ENCODE results near the gene CD2BP2. TPM values are rescaled to one million over a fixed set of nuclear protein-coding genes. Genes with fewer than 3 reads are reported as not detected.

CD2BP2 gene
- total and polyA plus RNA-seq, 9 of the 15 experiments (the other 6 are each of a cell fraction or from before 2014, with no cell fraction given) = 3.9 to 51.1 (median 32.8) TPM

GRCh38 chr16:30355144-30355953 is at the start of gene CD2BP2 (continued):
- TF ChIP-seq, protein P1, sequence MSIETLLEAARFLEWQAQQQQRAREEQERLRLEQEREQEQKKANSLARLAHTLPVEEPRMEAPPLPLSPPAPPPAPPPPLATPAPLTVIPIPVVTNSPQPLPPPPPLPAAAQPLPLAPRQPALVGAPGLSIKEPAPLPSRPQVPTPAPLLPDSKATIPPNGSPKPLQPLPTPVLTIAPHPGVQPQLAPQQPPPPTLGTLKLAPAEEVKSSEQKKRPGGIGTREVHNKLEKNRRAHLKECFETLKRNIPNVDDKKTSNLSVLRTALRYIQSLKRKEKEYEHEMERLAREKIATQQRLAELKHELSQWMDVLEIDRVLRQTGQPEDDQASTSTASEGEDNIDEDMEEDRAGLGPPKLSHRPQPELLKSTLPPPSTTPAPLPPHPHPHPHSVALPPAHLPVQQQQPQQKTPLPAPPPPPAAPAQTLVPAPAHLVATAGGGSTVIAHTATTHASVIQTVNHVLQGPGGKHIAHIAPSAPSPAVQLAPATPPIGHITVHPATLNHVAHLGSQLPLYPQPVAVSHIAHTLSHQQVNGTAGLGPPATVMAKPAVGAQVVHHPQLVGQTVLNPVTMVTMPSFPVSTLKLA (conservative IDR thresholded peaks at IDR 0.05) = peak; percentile 86 to 94
- TF ChIP-seq SRSF3 (IDR thresholded peaks at IDR 0.05; ENCODE audit: insufficient read depth, low read length) = no peak
- peak; percentile 44 for TF ChIP-seq SETDB1 (IDR thresholded peaks at IDR 0.05; ENCODE audit: low read length)
- TF ChIP-seq ZNF830 (CRISPR knock-in tag; IDR thresholded peaks at IDR 0.05) = 0 out of 2 replicates have a peak, but pooled peaks have one; percentile 17
- TF ChIP-seq CBFB (CRISPR knock-in tag; IDR thresholded peaks at IDR 0.05) = no peak; the same call in none of the 2 replicates
- TF ChIP-seq HMG20A (CRISPR knock-in tag; conservative IDR thresholded peaks at IDR 0.05) = no peak
- TF ChIP-seq HDAC2 (IDR thresholded peaks at IDR 0.05) = peak; percentile 89
- TF ChIP-seq SUPT5H (IDR thresholded peaks at IDR 0.05) = peak; percentile 72
- TF ChIP-seq HNRNPUL1 (IDR thresholded peaks at IDR 0.05; ENCODE audit: low read length) = no peak
- TF ChIP-seq, protein P2, sequence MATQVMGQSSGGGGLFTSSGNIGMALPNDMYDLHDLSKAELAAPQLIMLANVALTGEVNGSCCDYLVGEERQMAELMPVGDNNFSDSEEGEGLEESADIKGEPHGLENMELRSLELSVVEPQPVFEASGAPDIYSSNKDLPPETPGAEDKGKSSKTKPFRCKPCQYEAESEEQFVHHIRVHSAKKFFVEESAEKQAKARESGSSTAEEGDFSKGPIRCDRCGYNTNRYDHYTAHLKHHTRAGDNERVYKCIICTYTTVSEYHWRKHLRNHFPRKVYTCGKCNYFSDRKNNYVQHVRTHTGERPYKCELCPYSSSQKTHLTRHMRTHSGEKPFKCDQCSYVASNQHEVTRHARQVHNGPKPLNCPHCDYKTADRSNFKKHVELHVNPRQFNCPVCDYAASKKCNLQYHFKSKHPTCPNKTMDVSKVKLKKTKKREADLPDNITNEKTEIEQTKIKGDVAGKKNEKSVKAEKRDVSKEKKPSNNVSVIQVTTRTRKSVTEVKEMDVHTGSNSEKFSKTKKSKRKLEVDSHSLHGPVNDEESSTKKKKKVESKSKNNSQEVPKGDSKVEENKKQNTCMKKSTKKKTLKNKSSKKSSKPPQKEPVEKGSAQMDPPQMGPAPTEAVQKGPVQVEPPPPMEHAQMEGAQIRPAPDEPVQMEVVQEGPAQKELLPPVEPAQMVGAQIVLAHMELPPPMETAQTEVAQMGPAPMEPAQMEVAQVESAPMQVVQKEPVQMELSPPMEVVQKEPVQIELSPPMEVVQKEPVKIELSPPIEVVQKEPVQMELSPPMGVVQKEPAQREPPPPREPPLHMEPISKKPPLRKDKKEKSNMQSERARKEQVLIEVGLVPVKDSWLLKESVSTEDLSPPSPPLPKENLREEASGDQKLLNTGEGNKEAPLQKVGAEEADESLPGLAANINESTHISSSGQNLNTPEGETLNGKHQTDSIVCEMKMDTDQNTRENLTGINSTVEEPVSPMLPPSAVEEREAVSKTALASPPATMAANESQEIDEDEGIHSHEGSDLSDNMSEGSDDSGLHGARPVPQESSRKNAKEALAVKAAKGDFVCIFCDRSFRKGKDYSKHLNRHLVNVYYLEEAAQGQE (IDR thresholded peaks at IDR 0.05; ENCODE audit: borderline replicate concordance) = peak; percentile 51; the same call in 1 of the 2 replicates
- TF ChIP-seq, protein P2 (CRISPR knock-in tag; IDR thresholded peaks at IDR 0.05; ENCODE audit: low read depth) = peak; percentile 50; the same call in 1 of the 2 replicates
- TF ChIP-seq BCOR (IDR thresholded peaks at IDR 0.05) = peak; percentile 93
- 0 out of 2 replicates have a peak, but pooled peaks have one; percentile 16 for TF ChIP-seq ZBED1 (IDR thresholded peaks at IDR 0.05)
- TF ChIP-seq, protein P3, sequence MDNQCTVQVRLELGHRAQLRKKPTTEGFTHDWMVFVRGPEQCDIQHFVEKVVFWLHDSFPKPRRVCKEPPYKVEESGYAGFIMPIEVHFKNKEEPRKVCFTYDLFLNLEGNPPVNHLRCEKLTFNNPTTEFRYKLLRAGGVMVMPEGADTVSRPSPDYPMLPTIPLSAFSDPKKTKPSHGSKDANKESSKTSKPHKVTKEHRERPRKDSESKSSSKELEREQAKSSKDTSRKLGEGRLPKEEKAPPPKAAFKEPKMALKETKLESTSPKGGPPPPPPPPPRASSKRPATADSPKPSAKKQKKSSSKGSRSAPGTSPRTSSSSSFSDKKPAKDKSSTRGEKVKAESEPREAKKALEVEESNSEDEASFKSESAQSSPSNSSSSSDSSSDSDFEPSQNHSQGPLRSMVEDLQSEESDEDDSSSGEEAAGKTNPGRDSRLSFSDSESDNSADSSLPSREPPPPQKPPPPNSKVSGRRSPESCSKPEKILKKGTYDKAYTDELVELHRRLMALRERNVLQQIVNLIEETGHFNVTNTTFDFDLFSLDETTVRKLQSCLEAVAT (IDR thresholded peaks at IDR 0.05) = peak in 1 of 2 experiments; percentile 73; a peak in 1 of 4 replicates
- peak; percentile 96 for TF ChIP-seq RAD51 (IDR thresholded peaks at IDR 0.05; ENCODE audit: borderline replicate concordance, low read depth)
- 0 out of 4 replicates have a peak, but pooled peaks of 1 of the 2 experiments have one; percentile 53 for TF ChIP-seq ARNT (IDR thresholded peaks at IDR 0.05)
- no peak for TF ChIP-seq FOXJ3 (CRISPR knock-in tag; IDR thresholded peaks at IDR 0.05)
